ENCODE data around the gene DIS3.

DNA sequence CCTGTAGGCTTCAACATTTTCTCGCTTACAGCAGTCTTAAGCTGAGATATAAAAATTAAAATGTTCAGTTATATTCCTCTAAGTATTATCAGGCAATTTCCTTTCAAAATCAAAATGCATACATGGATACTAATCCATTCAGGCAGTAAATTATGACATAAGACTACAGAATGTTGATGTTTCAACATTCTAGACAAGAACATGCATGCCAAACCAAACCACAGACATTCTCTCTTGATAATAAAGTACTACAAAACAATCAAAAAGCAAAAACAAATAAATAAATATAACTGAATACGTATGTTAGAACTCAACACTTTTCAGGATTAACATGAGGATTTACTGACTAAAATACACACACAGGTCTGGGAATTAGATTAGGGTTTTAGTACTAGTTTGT, 7.7 kb downstream of the DIS3 start:
- TF ChIP-seq, protein P1, sequence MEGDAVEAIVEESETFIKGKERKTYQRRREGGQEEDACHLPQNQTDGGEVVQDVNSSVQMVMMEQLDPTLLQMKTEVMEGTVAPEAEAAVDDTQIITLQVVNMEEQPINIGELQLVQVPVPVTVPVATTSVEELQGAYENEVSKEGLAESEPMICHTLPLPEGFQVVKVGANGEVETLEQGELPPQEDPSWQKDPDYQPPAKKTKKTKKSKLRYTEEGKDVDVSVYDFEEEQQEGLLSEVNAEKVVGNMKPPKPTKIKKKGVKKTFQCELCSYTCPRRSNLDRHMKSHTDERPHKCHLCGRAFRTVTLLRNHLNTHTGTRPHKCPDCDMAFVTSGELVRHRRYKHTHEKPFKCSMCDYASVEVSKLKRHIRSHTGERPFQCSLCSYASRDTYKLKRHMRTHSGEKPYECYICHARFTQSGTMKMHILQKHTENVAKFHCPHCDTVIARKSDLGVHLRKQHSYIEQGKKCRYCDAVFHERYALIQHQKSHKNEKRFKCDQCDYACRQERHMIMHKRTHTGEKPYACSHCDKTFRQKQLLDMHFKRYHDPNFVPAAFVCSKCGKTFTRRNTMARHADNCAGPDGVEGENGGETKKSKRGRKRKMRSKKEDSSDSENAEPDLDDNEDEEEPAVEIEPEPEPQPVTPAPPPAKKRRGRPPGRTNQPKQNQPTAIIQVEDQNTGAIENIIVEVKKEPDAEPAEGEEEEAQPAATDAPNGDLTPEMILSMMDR (IDR thresholded peaks at IDR 0.05; ENCODE audit: insufficient read depth, low read length) = no peak
- TF ChIP-seq POLR2AphosphoS5 (IDR thresholded peaks at IDR 0.05; ENCODE audit: low read depth) (no peak), REST (IDR thresholded peaks at IDR 0.05; ENCODE audit: insufficient replicate concordance, low read depth) (no peak), SPI1 (IDR thresholded peaks at IDR 0.05; ENCODE audit: borderline replicate concordance, low read depth) (no peak)

Data from HL-60 (cell line).